GM23338 (cell line): ENCODE measurements around the gene ZNF273. TPM values are rescaled to one million over a fixed set of nuclear protein-coding genes. Genes with fewer than 3 reads are reported as not detected.

Experiments used
- ATAC-seq: fragments of 200-7000 bp; cut with Tn5 transposase; 3 replicates; pipeline ENCODE4 v1.9.1; 2020
- DNase-seq: peaks from one replicate; pipeline ENCODE4 v3.0.0-alpha.2; 2015; ENCODE audit warnings: low spot score
- H2AFZ ChIP-seq: fragments of 200-600 bp; sonication (generic); 2 replicates; pipeline ENCODE4 v1.8.0; 2016; ENCODE audit warnings: antibody characterized with exemption, mild to moderate bottlenecking, moderate library complexity
- H3F3A ChIP-seq: fragments of 200-600 bp; sonication (generic); replicated peaks from 2 replicates; pipeline ENCODE4 v1.8.0; 2017; ENCODE audit warnings: antibody characterized with exemption, mixed run types, low read depth
- H3K27ac ChIP-seq: fragments of 200-600 bp; sonication (generic); 2 replicates; pipeline ENCODE4 v1.6.1; 2016; ENCODE audit warnings: low read depth
- H3K27me3 ChIP-seq: fragments of 200-600 bp; sonication (generic); 2 replicates; pipeline ENCODE4 v1.8.0; 2016; ENCODE audit warnings: mild to moderate bottlenecking, mixed run types, moderate library complexity; ENCODE audit not compliant: insufficient read depth
- H3K36me3 ChIP-seq: fragments of 200-600 bp; sonication (generic); 2 replicates; pipeline ENCODE4 v1.8.0; 2016; ENCODE audit warnings: mild to moderate bottlenecking; ENCODE audit not compliant: insufficient read depth
- H3K4me1 ChIP-seq: fragments of 200-600 bp; sonication (generic); 2 replicates; pipeline ENCODE4 v1.8.0; 2016; ENCODE audit warnings: mild to moderate bottlenecking, moderate library complexity; ENCODE audit not compliant: insufficient read depth
- H3K4me2 ChIP-seq: fragments of 200-600 bp; sonication (generic); 2 replicates; pipeline ENCODE4 v1.7.1; 2017; ENCODE audit warnings: mixed run types
- H3K4me3 ChIP-seq: fragments of 200-600 bp; sonication (generic); 2 replicates; pipeline ENCODE4 v1.6.1; 2016; ENCODE audit warnings: mixed run types
- H3K79me2 ChIP-seq: fragments of 200-600 bp; sonication (generic); replicated peaks from 2 replicates; pipeline ENCODE4 v1.8.0; 2017; ENCODE audit warnings: mild to moderate bottlenecking; ENCODE audit not compliant: insufficient read depth
- H3K9me2 ChIP-seq: fragments of 200-600 bp; sonication (generic); 2 replicates; pipeline ENCODE4 v1.8.0; 2017; ENCODE audit not compliant: insufficient read depth
- H4K20me1 ChIP-seq: fragments of 200-600 bp; sonication (generic); replicated peaks from 2 replicates; pipeline ENCODE4 v1.8.0; 2017; ENCODE audit warnings: mild to moderate bottlenecking; ENCODE audit not compliant: insufficient read depth
- H3K27ac Mint-ChIP-seq: 2 replicates; pipeline ENCODE4 v1.8.0; 2020; ENCODE audit warnings: inconsistent platforms, mild to moderate bottlenecking, moderate library complexity, mixed read lengths
- H3K27me3 Mint-ChIP-seq: 3 replicates; pipeline ENCODE4 v1.8.0; 2022; ENCODE audit warnings: low read depth, mild to moderate bottlenecking, moderate library complexity, mixed read lengths, inconsistent platforms; ENCODE audit not compliant: insufficient read depth, poor library complexity
- H3K36me3 Mint-ChIP-seq: 3 replicates; pipeline ENCODE4 v1.8.0; 2021; ENCODE audit warnings: low read depth, mild to moderate bottlenecking, inconsistent platforms, moderate library complexity, mixed read lengths
- H3K4me1 Mint-ChIP-seq: 3 replicates; pipeline ENCODE4 v1.8.0; 2020; ENCODE audit warnings: mild to moderate bottlenecking, inconsistent platforms, mixed read lengths
- H3K4me3 Mint-ChIP-seq: 3 replicates; pipeline ENCODE4 v1.8.0; 2021; ENCODE audit warnings: moderate library complexity, mild to moderate bottlenecking, inconsistent platforms, mixed read lengths
- H3K9me3 Mint-ChIP-seq: 3 replicates; pipeline ENCODE4 v1.8.0; 2020; ENCODE audit warnings: moderate library complexity, mild to moderate bottlenecking, inconsistent platforms, mixed read lengths
- CREB1 ChIP-seq: fragments of 250-450 bp; sonication (Bioruptor Pico); IDR thresholded peaks from 2 replicates; pipeline ENCODE4 v1.5.0; 2020; ENCODE audit warnings: low read depth, mild to moderate bottlenecking, moderate library complexity
- EZH2 ChIP-seq: fragments of 200-600 bp; sonication (generic); IDR thresholded peaks from one replicate; pipeline ENCODE4 v1.8.0; 2017; ENCODE audit warnings: antibody characterized with exemption, mild to moderate bottlenecking, low read depth; ENCODE audit not compliant: unreplicated experiment
- NANOG ChIP-seq: IDR thresholded peaks from 2 replicates; pipeline ENCODE4 v1.6.1; 2016; ENCODE audit warnings: antibody characterized with exemption, borderline replicate concordance
- STAT1 ChIP-seq: IDR thresholded peaks from one replicate; pipeline ENCODE4 v1.6.1; 2016; ENCODE audit warnings: antibody characterized with exemption; ENCODE audit not compliant: unreplicated experiment
- ZNF114 ChIP-seq: fragments of 250-450 bp; sonication (Bioruptor Pico); IDR thresholded peaks from 2 replicates; pipeline ENCODE4 v1.5.0; 2020; ENCODE audit warnings: mild to moderate bottlenecking, moderate library complexity
- ZNF331 ChIP-seq: fragments of 250-450 bp; sonication (Bioruptor Pico); IDR thresholded peaks from 2 replicates; pipeline ENCODE4 v1.5.0; 2020; ENCODE audit warnings: low read depth, mild to moderate bottlenecking, moderate library complexity
- polyA plus RNA-seq: library from polyadenylated mRNA; unstranded; fragments of >200 nt; fragmentation: Nextera tagmentation; extraction: Ambion mirVana; gene quantifications from 2 replicates; pipeline ENCODE4 v1.2.1, GENCODE V29; 2016
- total RNA-seq: library from RNA; depleted of rRNA; stranded (reverse); fragments of >200 nt; shearing (Covaris generic); gene quantifications from 2 replicates; pipeline ENCODE4 v1.2.3, GENCODE V29; 2014
- TF ChIP-seq, protein P1 (sequence below): fragments of 250-450 bp; sonication (Bioruptor Pico); IDR thresholded peaks from 2 replicates; pipeline ENCODE4 v1.5.0; 2020; ENCODE audit warnings: mild to moderate bottlenecking, moderate library complexity

Gene ZNF273
- total and polyA plus RNA-seq, 2 experiments from 2014 or later, result 16.4 to 34.3 TPM

DNA sequence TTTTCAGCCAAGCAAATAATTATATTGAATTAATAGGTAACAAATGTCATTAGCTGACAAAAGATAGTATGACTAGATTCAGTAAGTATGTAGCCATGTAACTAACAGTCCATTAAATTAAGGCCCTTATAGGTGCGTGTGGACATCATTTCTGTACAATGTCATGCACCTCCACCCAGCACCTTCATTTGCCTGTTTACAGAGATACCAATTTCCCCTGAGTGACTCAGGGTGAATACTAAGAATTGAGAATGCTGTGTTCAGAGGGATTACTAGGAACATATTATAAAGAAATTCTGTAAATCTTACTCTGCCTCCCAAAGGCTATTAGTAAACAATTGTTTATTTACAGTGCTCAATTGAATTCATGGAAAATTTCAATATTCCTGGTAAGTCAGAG, 48.1 kb upstream of the ZNF273 start:
- H3K9me3 Mint-ChIP-seq, result no peaks in the 10 kb centered on the region
- Histone ChIP-seq H3K27ac (no peak overlapping the region), H3K4me2 (no peak overlapping the region), H2AFZ (no peak overlapping the region), H3K79me2 (no peaks in the 10 kb centered on the region), H3K4me3 (no peak overlapping the region), H4K20me1 (no peaks in the 10 kb centered on the region), H3K27me3 (no peaks in the 10 kb centered on the region), H3F3A (no peaks in the 10 kb centered on the region), H3K4me1 (no peaks in the 10 kb centered on the region), H3K9me2 (no peaks in the 10 kb centered on the region), H3K36me3 (no peaks in the 10 kb centered on the region)
- peaks cover 4% of the 10 kb centered on the region for H3K27me3 Mint-ChIP-seq
- no peaks in the 10 kb centered on the region for H3K36me3 Mint-ChIP-seq
- H3K4me3 Mint-ChIP-seq, result no peak overlapping the region
- TF ChIP-seq, protein P1, sequence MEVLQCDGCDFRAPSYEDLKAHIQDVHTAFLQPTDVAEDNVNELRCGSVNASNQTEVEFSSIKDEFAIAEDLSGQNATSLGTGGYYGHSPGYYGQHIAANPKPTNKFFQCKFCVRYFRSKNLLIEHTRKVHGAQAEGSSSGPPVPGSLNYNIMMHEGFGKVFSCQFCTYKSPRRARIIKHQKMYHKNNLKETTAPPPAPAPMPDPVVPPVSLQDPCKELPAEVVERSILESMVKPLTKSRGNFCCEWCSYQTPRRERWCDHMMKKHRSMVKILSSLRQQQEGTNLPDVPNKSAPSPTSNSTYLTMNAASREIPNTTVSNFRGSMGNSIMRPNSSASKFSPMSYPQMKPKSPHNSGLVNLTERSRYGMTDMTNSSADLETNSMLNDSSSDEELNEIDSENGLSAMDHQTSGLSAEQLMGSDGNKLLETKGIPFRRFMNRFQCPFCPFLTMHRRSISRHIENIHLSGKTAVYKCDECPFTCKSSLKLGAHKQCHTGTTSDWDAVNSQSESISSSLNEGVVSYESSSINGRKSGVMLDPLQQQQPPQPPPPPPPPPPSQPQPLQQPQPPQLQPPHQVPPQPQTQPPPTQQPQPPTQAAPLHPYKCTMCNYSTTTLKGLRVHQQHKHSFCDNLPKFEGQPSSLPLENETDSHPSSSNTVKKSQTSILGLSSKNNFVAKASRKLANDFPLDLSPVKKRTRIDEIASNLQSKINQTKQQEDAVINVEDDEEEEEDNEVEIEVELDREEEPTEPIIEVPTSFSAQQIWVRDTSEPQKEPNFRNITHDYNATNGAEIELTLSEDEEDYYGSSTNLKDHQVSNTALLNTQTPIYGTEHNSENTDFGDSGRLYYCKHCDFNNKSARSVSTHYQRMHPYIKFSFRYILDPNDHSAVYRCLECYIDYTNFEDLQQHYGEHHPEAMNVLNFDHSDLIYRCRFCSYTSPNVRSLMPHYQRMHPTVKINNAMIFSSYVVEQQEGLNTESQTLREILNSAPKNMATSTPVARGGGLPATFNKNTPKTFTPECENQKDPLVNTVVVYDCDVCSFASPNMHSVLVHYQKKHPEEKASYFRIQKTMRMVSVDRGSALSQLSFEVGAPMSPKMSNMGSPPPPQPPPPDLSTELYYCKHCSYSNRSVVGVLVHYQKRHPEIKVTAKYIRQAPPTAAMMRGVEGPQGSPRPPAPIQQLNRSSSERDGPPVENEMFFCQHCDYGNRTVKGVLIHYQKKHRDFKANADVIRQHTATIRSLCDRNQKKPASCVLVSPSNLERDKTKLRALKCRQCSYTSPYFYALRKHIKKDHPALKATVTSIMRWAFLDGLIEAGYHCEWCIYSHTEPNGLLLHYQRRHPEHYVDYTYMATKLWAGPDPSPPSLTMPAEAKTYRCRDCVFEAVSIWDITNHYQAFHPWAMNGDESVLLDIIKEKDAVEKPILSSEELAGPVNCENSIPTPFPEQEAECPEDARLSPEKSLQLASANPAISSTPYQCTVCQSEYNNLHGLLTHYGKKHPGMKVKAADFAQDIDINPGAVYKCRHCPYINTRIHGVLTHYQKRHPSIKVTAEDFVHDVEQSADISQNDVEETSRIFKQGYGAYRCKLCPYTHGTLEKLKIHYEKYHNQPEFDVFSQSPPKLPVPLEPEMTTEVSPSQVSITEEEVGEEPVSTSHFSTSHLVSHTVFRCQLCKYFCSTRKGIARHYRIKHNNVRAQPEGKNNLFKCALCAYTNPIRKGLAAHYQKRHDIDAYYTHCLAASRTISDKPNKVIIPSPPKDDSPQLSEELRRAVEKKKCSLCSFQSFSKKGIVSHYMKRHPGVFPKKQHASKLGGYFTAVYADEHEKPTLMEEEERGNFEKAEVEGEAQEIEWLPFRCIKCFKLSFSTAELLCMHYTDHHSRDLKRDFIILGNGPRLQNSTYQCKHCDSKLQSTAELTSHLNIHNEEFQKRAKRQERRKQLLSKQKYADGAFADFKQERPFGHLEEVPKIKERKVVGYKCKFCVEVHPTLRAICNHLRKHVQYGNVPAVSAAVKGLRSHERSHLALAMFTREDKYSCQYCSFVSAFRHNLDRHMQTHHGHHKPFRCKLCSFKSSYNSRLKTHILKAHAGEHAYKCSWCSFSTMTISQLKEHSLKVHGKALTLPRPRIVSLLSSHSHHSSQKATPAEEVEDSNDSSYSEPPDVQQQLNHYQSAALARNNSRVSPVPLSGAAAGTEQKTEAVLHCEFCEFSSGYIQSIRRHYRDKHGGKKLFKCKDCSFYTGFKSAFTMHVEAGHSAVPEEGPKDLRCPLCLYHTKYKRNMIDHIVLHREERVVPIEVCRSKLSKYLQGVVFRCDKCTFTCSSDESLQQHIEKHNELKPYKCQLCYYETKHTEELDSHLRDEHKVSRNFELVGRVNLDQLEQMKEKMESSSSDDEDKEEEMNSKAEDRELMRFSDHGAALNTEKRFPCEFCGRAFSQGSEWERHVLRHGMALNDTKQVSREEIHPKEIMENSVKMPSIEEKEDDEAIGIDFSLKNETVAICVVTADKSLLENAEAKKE (CRISPR knock-in tag), result no peak
- TF ChIP-seq EZH2, result no peak
- peaks cover 1% of the 10 kb centered on the region; the same call in 1 of the 3 replicates for H3K4me1 Mint-ChIP-seq
- ATAC-seq (no peak), DNase-seq (no peak)
- no peak overlapping the region for H3K27ac Mint-ChIP-seq

DNA sequence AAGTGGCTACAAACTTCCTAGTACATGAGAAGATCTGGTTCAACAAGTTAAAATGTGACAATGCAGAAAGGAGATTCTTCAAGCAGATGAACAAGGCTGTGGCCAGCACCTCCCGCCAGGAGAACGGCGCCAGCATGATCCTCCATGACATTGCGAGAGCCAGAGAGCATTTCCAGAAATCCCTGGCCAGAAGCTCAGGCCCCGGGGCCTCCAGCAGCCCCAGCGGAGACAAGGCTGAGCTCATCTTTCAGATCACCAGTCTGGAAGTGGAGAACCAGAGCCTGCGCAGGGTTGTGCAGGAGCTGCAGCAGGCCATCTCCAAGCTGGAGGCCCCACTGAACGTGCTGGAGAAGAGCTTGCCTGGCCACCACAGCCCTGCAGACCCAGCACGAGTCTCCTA, 40.1 kb upstream of the ZNF273 start:
- Histone ChIP-seq H3K36me3 (no peaks in the 10 kb centered on the region), H3K9me2 (no peaks in the 10 kb centered on the region; the same call in 1 of the 2 replicates), H3K4me1 (no peaks in the 10 kb centered on the region), H2AFZ (no peak overlapping the region), H3K4me3 (no peak overlapping the region), H3K4me2 (no peak overlapping the region), H3K27ac (no peak overlapping the region), H3K27me3 (no peaks in the 10 kb centered on the region), H4K20me1 (no peaks in the 10 kb centered on the region), H3F3A (no peaks in the 10 kb centered on the region), H3K79me2 (no peaks in the 10 kb centered on the region)
- Mint-ChIP-seq H3K4me1 (no peaks in the 10 kb centered on the region), H3K9me3 (peaks cover 43% of the 10 kb centered on the region), H3K27me3 (peaks cover 6% of the 10 kb centered on the region), H3K4me3 (no peak overlapping the region), H3K36me3 (peaks cover 6% of the 10 kb centered on the region; the same call in 1 of the 3 replicates), H3K27ac (no peak overlapping the region)
- ATAC-seq, result no peak
- no peak for DNase-seq
- no peak for TF ChIP-seq NANOG
- no peak for TF ChIP-seq STAT1
- TF ChIP-seq EZH2, result no peak
- no peak for TF ChIP-seq ZNF331 (CRISPR knock-in tag)
- no peak for TF ChIP-seq ZNF114 (CRISPR knock-in tag)
- no peak for TF ChIP-seq CREB1 (CRISPR knock-in tag)
- TF ChIP-seq, protein P1 (CRISPR knock-in tag), result no peak
